GM12875 (cell line): ENCODE measurements around the gene OR4F6.

Experiments
- H3K4me3 ChIP-seq: one replicate; pipeline ENCODE4 v1.5.1; 2011; ENCODE audit warnings: low read depth, low read length, control low read depth
- CTCF ChIP-seq: IDR thresholded peaks from 2 replicates; pipeline ENCODE4 v1.5.1; 2011; ENCODE audit warnings: low read depth, mild to moderate bottlenecking, control low read depth, inconsistent platforms, low read length, moderate library complexity, borderline replicate concordance; ENCODE audit not compliant: insufficient read depth

Gene OR4F6

GRCh38 chr15:101803676-101804075, 367 bp downstream of the OR4F6 start:
- no peak for TF ChIP-seq CTCF
- no peak overlapping the region for H3K4me3 ChIP-seq

DNA sequence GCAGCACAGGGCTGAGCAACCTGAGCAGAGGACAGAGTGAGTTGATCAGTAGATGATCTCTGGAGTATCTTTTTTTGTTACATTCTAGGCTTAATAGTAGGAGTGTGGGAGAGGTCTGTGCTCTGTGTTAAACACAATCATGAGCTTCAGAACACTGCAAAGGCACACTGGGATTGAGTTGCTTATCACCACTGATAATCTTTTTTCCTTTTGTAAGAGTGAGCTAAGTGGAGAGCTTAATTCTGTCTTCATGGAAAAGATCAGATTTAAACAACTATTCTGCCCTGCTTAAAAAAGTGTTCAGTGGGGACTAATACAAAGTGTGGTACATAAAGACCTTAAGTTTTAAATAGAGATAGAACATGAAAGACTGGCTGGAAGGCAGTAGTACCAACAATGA, 1.1 kb downstream of the OR4F6 start:
- no peak for TF ChIP-seq CTCF
- H3K4me3 ChIP-seq = no peak overlapping the region

DNA sequence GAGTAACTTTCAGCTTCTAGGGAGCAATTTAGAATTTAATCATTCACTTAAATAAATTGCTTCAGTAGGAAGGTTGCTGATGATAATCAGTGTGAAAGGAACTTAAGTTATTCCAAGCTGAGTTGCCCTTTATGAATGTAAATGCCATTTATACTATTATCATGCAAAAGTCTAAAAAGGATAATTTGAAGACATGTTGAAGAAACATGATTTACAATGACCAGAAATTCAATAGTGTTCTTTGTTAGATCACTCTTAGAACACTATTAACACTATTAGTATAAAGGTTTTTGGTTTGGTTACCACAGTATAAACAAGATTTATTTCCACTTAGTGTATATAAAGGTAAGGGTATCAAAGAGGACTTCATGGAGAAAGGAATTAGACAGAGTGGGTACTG, 1.6 kb downstream of the OR4F6 start:
- H3K4me3 ChIP-seq = no peak overlapping the region

GRCh38 chr15:101805605-101806345, 2.5 kb downstream of the OR4F6 start:
- TF ChIP-seq CTCF = no peak
- H3K4me3 ChIP-seq = no peak overlapping the region

More for the DNA sequence above, 1.6 kb downstream of the OR4F6 start:
- TF ChIP-seq CTCF = no peak

GRCh38 chr15:101807345-101807945, 4.1 kb downstream of the OR4F6 start:
- H3K4me3 ChIP-seq = no peak overlapping the region
- TF ChIP-seq CTCF = no peak

DNA sequence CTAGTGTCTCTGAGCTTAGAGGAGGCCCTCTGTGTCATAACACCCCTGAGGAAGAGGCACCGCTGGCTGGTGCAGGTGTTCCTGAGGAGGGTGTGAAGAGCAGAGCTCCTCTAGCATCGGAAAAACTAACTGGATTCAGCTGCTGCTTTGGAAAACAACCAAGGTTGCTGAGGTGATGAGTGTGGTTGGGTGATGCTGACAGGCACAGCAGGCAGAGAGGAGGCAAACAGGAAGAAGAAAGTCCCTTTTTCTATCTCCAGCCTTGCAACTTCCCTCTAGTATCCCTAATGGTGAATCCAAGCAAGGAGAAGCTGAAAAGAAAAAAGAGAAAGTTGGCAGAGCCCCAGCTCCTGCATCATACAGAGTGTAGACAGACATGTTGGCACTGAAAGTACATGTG, 4.9 kb downstream of the OR4F6 start:
- TF ChIP-seq CTCF = no peak
- no peak overlapping the region for H3K4me3 ChIP-seq

DNA sequence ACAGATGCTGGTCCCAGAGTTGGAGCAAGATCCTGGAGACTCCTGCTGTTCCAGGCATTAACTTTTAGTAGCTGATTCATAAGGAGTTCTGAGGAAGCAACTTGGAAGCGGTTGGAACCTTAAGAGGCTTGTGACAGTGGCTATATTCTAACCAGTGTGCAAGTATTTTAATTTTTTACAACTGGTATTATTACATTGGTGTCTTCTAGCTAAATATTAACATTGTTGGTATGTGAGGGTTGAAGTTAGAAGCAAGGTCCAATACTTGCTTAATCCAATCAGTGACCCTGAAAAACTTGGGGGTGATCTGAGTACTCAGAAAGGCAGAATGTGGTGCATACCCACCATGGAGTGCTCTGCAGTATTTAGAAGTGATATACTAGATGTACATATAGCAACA, 7.1 kb downstream of the OR4F6 start:
- no peak for TF ChIP-seq CTCF
- H3K4me3 ChIP-seq = no peak overlapping the region
